DMS153 treated with DMSO at 0.1 percent for 48 hours (cell line): ENCODE data around the gene SLC12A3.
A peak's percentile ranks its signal among the peaks of the same experiment; 100 is the strongest.

Experiments used
- DNase-seq: peaks from one replicate; lab custom pipeline; 2025; ENCODE audit not compliant: unreplicated experiment; lab: John Stamatoyannopoulos, UW

SLC12A3 gene

GRCh38 chr16:56941092-56941491, 76.1 kb downstream of the SLC12A3 start:
- no peak for DNase-seq

- DNase-seq, result no peak
Measured at GRCh38 chr16:56941856-56942331, 76.9 kb downstream of the SLC12A3 start.

GRCh38 chr16:56943761-56944375, 78.9 kb downstream of the SLC12A3 start:
- no peak for DNase-seq

GRCh38 chr16:56944954-56945839, 80.2 kb downstream of the SLC12A3 start:
- no peak for DNase-seq

- DNase-seq, result no peak
Measured at GRCh38 chr16:56945847-56946527, 81.0 kb downstream of the SLC12A3 start.

- no peak for DNase-seq
Measured at GRCh38 chr16:56946767-56947603, 82.0 kb downstream of the SLC12A3 start.

- DNase-seq, result no peak
Measured at GRCh38 chr16:56947604-56947995, 82.6 kb downstream of the SLC12A3 start.

GRCh38 chr16:56948234-56948633, 83.2 kb downstream of the SLC12A3 start:
- DNase-seq, result no peak

GRCh38 chr16:56950051-56950450, 85.0 kb downstream of the SLC12A3 start:
- DNase-seq, result no peak

- DNase-seq, result no peak
Measured at GRCh38 chr16:56950455-56950854, 85.4 kb downstream of the SLC12A3 start.

- DNase-seq, result peak; percentile 4
Measured at GRCh38 chr16:56950881-56951771, 86.1 kb downstream of the SLC12A3 start.

GRCh38 chr16:56953006-56953405, 88.0 kb downstream of the SLC12A3 start:
- no peak for DNase-seq

- DNase-seq, result no peak
Measured at GRCh38 chr16:56956076-56956475, 91.1 kb downstream of the SLC12A3 start.

GRCh38 chr16:56956756-56957155, 91.7 kb downstream of the SLC12A3 start:
- no peak for DNase-seq

- DNase-seq, result no peak
Measured at GRCh38 chr16:56960681-56961281, 95.8 kb downstream of the SLC12A3 start.

GRCh38 chr16:56961386-56961785, 96.4 kb downstream of the SLC12A3 start:
- DNase-seq, result no peak

GRCh38 chr16:56961851-56962281, 96.9 kb downstream of the SLC12A3 start, which contains the start of gene CETP:
CETP (plus strand) TSS chr16:56961950; CDS start chr16:56961980, 30 bp downstream.
- DNase-seq, result no peak

GRCh38 chr16:56964243-56965148, 99.5 kb downstream of the SLC12A3 start:
- DNase-seq, result no peak
